Measurements from ENCODE around the gene HJURP. TPM values are rescaled to one million over a fixed set of nuclear protein-coding genes. Genes with fewer than 3 reads are reported as not detected.
"Not testable (repeated sequence)": the region's sequence is repeated elsewhere in the genome, so short reads cannot be mapped to it uniquely, and the experiment has no call there.

HJURP gene
- total RNA-seq (2014; rRNA removed) = 123 and 124 TPM in 2 replicates
- 20.7 TPM for polyA plus RNA-seq (2012)

- DNase-seq (ENCODE audit: low read depth) = peak; percentile 97
Measured at GRCh38 chr2:233854241-233854981, at the start of gene HJURP. TSS of gene HJURP (minus strand) at chr2:233854535. CDS start at chr2:233854500, 35 bp downstream.

GRCh38 chr2:233901884-233902283 lies 47.5 kb upstream of the HJURP start:
- DNase-seq (ENCODE audit: low read depth) = no peak

GRCh38 chr2:233901367-233901766 lies 47.0 kb upstream of the HJURP start:
- peak; percentile 7 for DNase-seq (ENCODE audit: low read depth)

- DNase-seq (ENCODE audit: low read depth) = not testable (repeated sequence)
Measured at GRCh38 chr2:233896253-233896652, 41.9 kb upstream of the HJURP start.

- DNase-seq (ENCODE audit: low read depth) = peak; percentile 80
Measured at GRCh38 chr2:233892793-233893192, 38.5 kb upstream of the HJURP start.

- no peak for DNase-seq (ENCODE audit: low read depth)
Measured at GRCh38 chr2:233882353-233882752, 28.0 kb upstream of the HJURP start.

- not testable (repeated sequence) for DNase-seq (ENCODE audit: low read depth)
Measured at GRCh38 chr2:233872125-233872524, 17.8 kb upstream of the HJURP start.

- no peak for DNase-seq (ENCODE audit: low read depth)
Measured at GRCh38 chr2:233871432-233871831, 17.1 kb upstream of the HJURP start.

GRCh38 chr2:233867993-233868532 lies 13.7 kb upstream of the HJURP start, which contains the start of gene MSL3B:
TSS of gene MSL3B (minus strand) at chr2:233868386.
- DNase-seq (ENCODE audit: low read depth) = no peak

GRCh38 chr2:233866479-233866878 lies 12.1 kb upstream of the HJURP start:
- no peak for DNase-seq (ENCODE audit: low read depth)

GRCh38 chr2:233865838-233866237 lies 11.5 kb upstream of the HJURP start:
- DNase-seq (ENCODE audit: low read depth) = no peak

- DNase-seq (ENCODE audit: low read depth) = no peak
Measured at GRCh38 chr2:233862261-233862768, 8.0 kb upstream of the HJURP start.

GRCh38 chr2:233858331-233858730 lies 4.0 kb upstream of the HJURP start:
- DNase-seq (ENCODE audit: low read depth) = no peak

GRCh38 chr2:233857511-233858141 lies 3.3 kb upstream of the HJURP start:
- DNase-seq (ENCODE audit: low read depth) = no peak

GRCh38 chr2:233856184-233856583 lies 1.8 kb upstream of the HJURP start:
- DNase-seq (ENCODE audit: low read depth) = no peak

GRCh38 chr2:233855345-233855744 lies 1.0 kb upstream of the HJURP start:
- DNase-seq (ENCODE audit: low read depth) = peak; percentile 87

GRCh38 chr2:233853883-233854240 lies 473 bp downstream of the HJURP start:
- no peak for DNase-seq (ENCODE audit: low read depth)

- DNase-seq (ENCODE audit: low read depth) = no peak
Measured at GRCh38 chr2:233853353-233853752, 982 bp downstream of the HJURP start.

- DNase-seq (ENCODE audit: low read depth) = no peak
Measured at GRCh38 chr2:233852056-233852455, 2.3 kb downstream of the HJURP start.

- no peak for DNase-seq (ENCODE audit: low read depth)
Measured at GRCh38 chr2:233851169-233851568, 3.2 kb downstream of the HJURP start.

GRCh38 chr2:233850745-233851144 lies 3.6 kb downstream of the HJURP start:
- DNase-seq (ENCODE audit: low read depth) = no peak

- DNase-seq (ENCODE audit: low read depth) = no peak
Measured at GRCh38 chr2:233849607-233850271, 4.6 kb downstream of the HJURP start.
